GM12874 (cell line): ENCODE data around the gene ERICH6B.

ENCODE experiments used
- CTCF ChIP-seq: IDR thresholded peaks from 2 replicates; pipeline ENCODE4 v1.5.1; 2011; ENCODE audit warnings: low read depth, mild to moderate bottlenecking, control low read depth, low read length, moderate library complexity; ENCODE audit not compliant: insufficient read depth

Gene ERICH6B

GRCh38 chr13:45545686-45546409, 69.7 kb downstream of the ERICH6B start:
- TF ChIP-seq CTCF = no peak

GRCh38 chr13:45544520-45544919, 71.0 kb downstream of the ERICH6B start:
- TF ChIP-seq CTCF = no peak

- TF ChIP-seq CTCF = no peak
These were observed 72.7 kb downstream of the ERICH6B start for GRCh38 chr13:45542878-45543277.

GRCh38 chr13:45542391-45542790, 73.1 kb downstream of the ERICH6B start:
- TF ChIP-seq CTCF = no peak

GRCh38 chr13:45541806-45542205, 73.7 kb downstream of the ERICH6B start:
- TF ChIP-seq CTCF = no peak

GRCh38 chr13:45540864-45541263, 74.7 kb downstream of the ERICH6B start:
- no peak for TF ChIP-seq CTCF

- TF ChIP-seq CTCF = no peak
These were observed 75.3 kb downstream of the ERICH6B start for GRCh38 chr13:45540195-45540594.
